HG03108 (cell line): ENCODE results near the gene GPN2.
"Not testable (repeated sequence)": the region's sequence is repeated elsewhere in the genome, so short reads cannot be mapped to it uniquely, and the experiment has no call there.

Experiments
- ATAC-seq: cut with Tn5 transposase; IDR thresholded peaks from one replicate; pipeline ENCODE4 v1.9.1; 2021; ENCODE audit warnings: moderate library complexity; ENCODE audit not compliant: unreplicated experiment

Gene GPN2

DNA sequence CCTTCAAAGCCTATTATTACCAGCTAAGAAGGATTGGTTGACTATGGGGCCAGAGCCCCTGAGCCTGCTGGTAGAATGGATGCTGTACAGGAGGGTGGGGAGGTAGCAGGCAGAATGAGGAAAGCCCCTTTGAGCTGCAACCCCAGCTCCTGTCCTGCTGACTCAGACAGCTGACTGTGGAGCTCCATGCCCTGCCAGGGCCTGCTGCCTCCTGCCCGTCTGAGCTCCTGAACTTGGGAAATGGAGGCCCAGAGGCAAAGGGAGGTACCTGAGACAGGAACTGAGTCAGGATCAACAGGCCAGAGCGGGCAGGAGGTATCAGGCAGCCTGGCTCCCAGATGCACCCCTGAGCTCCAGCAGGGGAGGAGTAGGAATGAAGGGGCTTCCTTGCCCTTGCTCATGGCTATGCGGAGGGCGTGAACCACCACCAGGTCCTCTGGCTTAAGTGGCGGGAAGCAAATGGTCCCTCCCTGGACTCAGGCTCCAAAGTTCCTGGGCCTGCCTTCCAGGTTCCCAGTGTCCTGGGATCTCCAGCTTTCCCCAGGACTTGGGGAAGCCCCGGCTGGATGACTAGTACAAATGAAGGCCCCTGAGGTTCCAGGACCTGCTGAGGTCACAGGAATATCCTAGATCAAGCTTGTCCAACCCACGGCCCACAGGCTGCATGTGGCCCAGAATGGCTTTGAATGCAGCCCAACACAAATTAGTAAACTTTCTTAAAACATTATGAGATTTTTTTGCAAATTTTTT is 31.0 kb downstream of the GPN2 start:
- no peak for ATAC-seq

- no peak for ATAC-seq
Measured at GRCh38 chr1:26858160-26858559, 31.9 kb downstream of the GPN2 start.

GRCh38 chr1:26857473-26858060 is 32.5 kb downstream of the GPN2 start:
- no peak for ATAC-seq

GRCh38 chr1:26856604-26857469 is 33.2 kb downstream of the GPN2 start:
- ATAC-seq: no peak

GRCh38 chr1:26856181-26856580 is 33.9 kb downstream of the GPN2 start:
- no peak for ATAC-seq

GRCh38 chr1:26855636-26856035 is 34.4 kb downstream of the GPN2 start:
- ATAC-seq: no peak

- no peak for ATAC-seq
Measured at GRCh38 chr1:26854906-26855305, 35.2 kb downstream of the GPN2 start.

DNA sequence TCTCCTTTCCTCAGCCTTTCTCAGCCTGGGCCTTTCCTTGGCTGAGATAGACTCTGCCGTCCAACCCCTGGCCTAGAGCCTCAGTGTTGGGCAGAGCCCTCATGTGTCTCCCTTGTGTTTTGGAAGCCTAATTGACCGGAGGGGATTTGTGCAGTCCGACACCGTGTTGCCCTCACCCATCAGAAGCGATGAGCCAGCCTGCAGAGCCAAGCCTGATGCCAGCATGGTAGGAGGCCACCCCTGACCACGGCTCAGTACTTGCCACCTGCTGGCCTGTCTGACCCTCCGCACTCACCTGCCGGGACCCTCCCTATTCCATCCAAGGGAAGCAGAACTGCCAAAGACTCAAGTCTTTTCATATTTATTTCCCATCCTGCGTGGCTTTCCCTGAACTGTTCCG is 36.5 kb downstream of the GPN2 start:
- ATAC-seq: no peak

DNA sequence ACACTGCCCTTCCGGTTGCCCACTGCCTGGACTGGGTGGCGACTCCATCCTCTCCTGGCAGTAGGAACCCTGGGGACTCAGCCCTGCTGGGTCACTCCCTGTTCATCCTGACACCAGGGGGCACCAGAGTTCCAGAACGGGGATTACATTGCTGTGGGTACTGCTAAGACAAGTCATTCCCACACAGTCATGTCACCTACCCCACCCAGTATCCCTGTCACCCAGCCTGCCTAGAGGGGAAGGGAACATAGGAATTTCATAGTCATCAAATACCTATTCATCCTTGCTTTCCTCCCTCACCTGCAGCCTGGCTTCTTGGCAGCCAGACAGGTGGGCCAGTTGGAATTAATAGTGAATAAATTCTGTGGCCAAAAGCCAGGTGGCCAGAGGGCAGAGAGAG is 36.9 kb downstream of the GPN2 start:
- ATAC-seq: no peak

GRCh38 chr1:26852701-26853100 is 37.4 kb downstream of the GPN2 start:
- no peak for ATAC-seq

GRCh38 chr1:26851106-26851684 is 38.9 kb downstream of the GPN2 start:
- no peak for ATAC-seq

DNA sequence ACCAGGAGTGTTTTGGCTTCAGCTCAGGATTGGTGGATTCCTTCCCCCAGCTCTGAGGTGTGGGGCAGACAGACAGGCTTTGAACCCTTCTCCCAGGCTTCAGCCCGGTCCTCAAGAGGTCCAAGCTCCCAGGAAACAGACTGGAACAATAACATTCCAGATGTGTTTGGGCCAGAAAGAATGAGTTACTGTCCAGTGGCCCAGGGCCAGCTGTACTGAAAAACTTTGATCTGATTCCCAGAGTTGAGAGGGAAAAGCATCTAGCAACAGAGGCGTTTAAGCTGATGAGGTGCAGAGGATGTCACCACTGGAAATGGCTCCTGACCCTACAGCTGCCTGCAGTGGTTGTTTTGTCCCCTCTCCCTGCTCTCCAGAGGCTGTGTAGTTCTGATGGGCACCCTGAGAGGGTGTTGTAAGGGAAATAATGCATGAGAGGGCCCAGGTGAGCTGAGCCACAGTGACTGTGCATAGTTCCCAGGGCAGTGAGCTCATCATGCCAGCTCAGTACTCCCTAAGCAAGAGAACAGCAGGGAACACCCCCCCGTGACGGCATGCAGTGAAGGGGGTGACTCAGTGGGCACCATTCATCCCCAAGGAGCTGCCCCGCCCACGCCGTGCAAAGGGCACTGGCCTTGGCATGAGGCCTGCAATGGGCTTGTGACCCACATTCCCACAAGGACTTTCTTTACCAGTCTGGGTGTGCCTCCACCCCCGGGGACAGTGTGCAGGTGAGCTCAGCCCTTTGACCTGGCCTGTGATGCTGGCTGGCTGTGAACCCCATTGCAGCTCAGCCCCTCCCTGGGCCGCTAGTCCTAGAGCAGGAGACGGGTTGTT is 40.9 kb downstream of the GPN2 start:
- no peak for ATAC-seq

- ATAC-seq: no peak
Measured at GRCh38 chr1:26848499-26848898, 41.6 kb downstream of the GPN2 start.

GRCh38 chr1:26847826-26848225 is 42.3 kb downstream of the GPN2 start:
- ATAC-seq: not testable (repeated sequence)

DNA sequence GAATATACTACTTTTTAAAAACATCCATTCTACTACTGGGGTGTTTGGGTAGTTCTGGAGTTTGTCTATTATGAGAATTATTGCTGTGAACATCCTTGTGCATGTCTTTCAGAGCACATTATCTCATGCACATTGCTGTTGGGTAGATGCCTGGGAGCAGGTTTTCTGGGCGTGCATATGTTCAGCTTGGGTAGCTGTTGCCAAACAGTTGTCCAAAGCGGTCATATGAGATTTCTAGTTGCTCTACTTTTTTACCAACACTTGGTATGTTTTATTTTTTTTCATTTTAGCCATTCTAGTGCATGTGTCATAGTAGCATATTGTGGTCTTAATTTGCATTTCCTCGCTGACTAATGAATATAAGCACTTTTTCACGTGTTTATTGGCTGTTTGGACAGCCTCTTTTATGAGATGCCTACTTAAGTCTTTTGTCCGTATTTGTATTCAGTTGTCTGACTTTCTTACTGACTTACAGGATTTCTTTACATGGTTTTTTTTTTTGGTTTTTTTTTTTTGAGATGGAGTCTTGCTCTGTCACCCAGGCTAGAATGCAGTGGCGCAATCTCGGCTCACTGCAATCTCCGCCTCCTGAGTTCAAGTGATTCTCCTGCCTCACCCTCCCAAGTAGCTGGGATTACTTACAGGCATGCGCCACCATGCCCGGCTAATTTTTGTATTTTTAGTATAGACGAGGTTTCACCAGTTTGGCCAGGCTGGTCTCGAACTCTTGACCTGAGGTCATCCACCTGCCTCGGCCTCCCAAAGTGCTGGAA is 45.5 kb downstream of the GPN2 start:
- ATAC-seq: no peak

- no peak for ATAC-seq
Measured at GRCh38 chr1:26839779-26840178, 50.3 kb downstream of the GPN2 start.

- no peak for ATAC-seq
Measured at GRCh38 chr1:26839339-26839722, 50.8 kb downstream of the GPN2 start.

DNA sequence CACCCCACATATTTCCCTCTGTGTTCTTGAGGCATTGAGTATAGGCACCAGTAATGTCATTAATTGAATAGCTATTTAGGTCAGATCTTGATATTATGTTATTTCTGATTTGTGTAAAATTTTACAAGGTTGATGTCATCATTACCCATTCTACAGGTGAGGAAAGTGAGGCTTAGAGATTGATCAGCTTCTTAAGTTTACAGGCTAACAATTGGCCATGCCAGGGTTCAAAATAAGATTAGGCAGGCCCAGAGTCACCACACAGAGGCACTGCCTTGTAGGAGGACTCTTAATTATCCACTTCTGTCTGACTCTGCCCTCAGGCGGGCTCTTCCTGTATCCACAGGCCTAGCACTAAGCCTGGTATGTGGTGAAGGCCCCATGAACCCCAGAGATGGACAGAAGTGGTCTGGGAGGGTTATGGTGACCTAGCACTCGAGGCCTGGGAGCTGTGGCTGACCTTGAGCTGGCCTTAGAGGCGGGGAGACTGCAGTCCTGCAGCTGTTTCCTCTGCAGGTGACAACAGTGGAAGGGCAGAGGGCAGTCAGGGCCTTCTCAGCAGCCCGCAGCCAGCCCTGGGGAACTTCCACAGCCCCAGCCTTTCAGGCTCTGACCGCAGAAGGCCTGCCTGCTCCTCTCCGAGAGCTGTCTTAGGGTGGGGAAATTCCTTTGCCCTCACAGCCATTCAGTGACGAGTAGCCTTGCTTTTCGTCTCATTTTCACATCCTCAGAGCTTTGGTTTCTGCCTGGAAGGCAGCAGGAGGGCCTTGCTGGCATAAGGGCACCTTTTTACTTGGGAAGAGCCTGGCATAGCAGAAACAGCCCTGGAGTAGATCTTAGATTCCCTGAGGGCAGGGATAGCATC is 51.4 kb downstream of the GPN2 start:
- peak; percentile 90 for ATAC-seq

- ATAC-seq: not testable (repeated sequence)
Measured at GRCh38 chr1:26837665-26838064, 52.4 kb downstream of the GPN2 start.
